ENCODE data around the gene DZIP1L. TPM values are rescaled to one million over a fixed set of nuclear protein-coding genes. Genes with fewer than 3 reads are reported as not detected.

Gene DZIP1L
- polyA plus RNA-seq, 2 of the 4 experiments (the other 2 are of a cell fraction) = 2.7 to 7.0 TPM

- TF ChIP-seq ZSCAN20 (CRISPR knock-in tag; IDR thresholded peaks at IDR 0.05) = no peak
- TF ChIP-seq PBX3 (IDR thresholded peaks at IDR 0.05) = no peak
- TF ChIP-seq MYC (IDR thresholded peaks at IDR 0.05; ENCODE audit: borderline replicate concordance, low read length) = no peak
- TF ChIP-seq JUNB (IDR thresholded peaks at IDR 0.05) = no peak
- no peak for TF ChIP-seq SMC3 (IDR thresholded peaks at IDR 0.05)
- no peak for TF ChIP-seq RARB (CRISPR knock-in tag; IDR thresholded peaks at IDR 0.05)
Measured at GRCh38 chr3:138016065-138016464, 99.3 kb downstream of the DZIP1L start (continued).

DNA sequence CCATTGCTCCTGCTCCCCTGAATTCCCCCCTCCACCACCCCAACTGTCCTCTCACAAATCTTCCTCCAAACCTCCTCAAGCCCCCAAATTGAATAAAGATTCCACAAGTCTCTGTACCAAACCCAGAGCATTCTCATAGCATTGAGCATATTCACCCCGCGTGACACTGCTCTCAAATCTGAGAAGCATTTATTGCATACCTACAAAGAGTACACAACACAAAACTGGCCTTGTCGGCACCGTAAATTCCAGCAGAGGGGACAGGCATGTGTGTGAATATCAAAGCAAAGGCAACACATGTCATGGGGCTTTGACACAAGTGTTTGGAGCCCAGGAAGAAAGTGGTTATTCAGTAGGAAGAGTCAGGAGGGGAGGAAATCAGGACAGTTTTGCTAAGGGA is 102.9 kb downstream of the DZIP1L start:
- no peak for TF ChIP-seq CBX8 (IDR thresholded peaks at IDR 0.05)
- no peak for TF ChIP-seq HDAC2 (IDR thresholded peaks at IDR 0.05)
- no peak for TF ChIP-seq POLR2A (IDR thresholded peaks at IDR 0.05; ENCODE audit: low read length)
- no peak for TF ChIP-seq MAX (IDR thresholded peaks at IDR 0.05)
- no peak for TF ChIP-seq FOSL2 (IDR thresholded peaks at IDR 0.05)
- no peak for TF ChIP-seq FOSL2 (CRISPR knock-in tag; IDR thresholded peaks at IDR 0.05)
- no peak for TF ChIP-seq RARB (CRISPR knock-in tag; IDR thresholded peaks at IDR 0.05)
- TF ChIP-seq TFCP2L1 (CRISPR knock-in tag; IDR thresholded peaks at IDR 0.05) = no peak
- TF ChIP-seq JUN (IDR thresholded peaks at IDR 0.05) = no peak
- no peak for TF ChIP-seq PBX3 (IDR thresholded peaks at IDR 0.05)
- no peak for TF ChIP-seq SREBF2 (IDR thresholded peaks at IDR 0.05)
- TF ChIP-seq BCL3 (IDR thresholded peaks at IDR 0.05) = no peak
- TF ChIP-seq MYC (IDR thresholded peaks at IDR 0.05; ENCODE audit: borderline replicate concordance, low read length) = no peak
- TF ChIP-seq NPAS2 (CRISPR knock-in tag; IDR thresholded peaks at IDR 0.05; ENCODE audit: borderline replicate concordance) = no peak
- no peak for TF ChIP-seq MAFK (IDR thresholded peaks at IDR 0.05; ENCODE audit: partially characterized antibody)
- TF ChIP-seq, protein P1, sequence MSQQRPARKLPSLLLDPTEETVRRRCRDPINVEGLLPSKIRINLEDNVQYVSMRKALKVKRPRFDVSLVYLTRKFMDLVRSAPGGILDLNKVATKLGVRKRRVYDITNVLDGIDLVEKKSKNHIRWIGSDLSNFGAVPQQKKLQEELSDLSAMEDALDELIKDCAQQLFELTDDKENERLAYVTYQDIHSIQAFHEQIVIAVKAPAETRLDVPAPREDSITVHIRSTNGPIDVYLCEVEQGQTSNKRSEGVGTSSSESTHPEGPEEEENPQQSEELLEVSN (IDR thresholded peaks at IDR 0.05; ENCODE audit: borderline replicate concordance, low read depth) = no peak
- no peak for TF ChIP-seq NFE2L2 (conservative IDR thresholded peaks at IDR 0.05; ENCODE audit: low read length)
- TF ChIP-seq RCOR1 (IDR thresholded peaks at IDR 0.05; ENCODE audit: low read depth, low read length) = no peak
- TF ChIP-seq HOXB5 (CRISPR knock-in tag; IDR thresholded peaks at IDR 0.05) = no peak
- TF ChIP-seq, protein P2, sequence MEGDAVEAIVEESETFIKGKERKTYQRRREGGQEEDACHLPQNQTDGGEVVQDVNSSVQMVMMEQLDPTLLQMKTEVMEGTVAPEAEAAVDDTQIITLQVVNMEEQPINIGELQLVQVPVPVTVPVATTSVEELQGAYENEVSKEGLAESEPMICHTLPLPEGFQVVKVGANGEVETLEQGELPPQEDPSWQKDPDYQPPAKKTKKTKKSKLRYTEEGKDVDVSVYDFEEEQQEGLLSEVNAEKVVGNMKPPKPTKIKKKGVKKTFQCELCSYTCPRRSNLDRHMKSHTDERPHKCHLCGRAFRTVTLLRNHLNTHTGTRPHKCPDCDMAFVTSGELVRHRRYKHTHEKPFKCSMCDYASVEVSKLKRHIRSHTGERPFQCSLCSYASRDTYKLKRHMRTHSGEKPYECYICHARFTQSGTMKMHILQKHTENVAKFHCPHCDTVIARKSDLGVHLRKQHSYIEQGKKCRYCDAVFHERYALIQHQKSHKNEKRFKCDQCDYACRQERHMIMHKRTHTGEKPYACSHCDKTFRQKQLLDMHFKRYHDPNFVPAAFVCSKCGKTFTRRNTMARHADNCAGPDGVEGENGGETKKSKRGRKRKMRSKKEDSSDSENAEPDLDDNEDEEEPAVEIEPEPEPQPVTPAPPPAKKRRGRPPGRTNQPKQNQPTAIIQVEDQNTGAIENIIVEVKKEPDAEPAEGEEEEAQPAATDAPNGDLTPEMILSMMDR (IDR thresholded peaks at IDR 0.05) = no peak
- Histone ChIP-seq H3K27ac (no peak overlapping the region), H3K4me2 (no peak overlapping the region), H3K4me1 (no peaks in the 10 kb centered on the region), H3K9me3 (no peaks in the 10 kb centered on the region), H3K4me3 (no peak overlapping the region)
- no peak for ATAC-seq
- CTCF ChIA-PET = no interaction called here
- POLR2A ChIA-PET = no interaction called here
- FAIRE-seq = no peak
- 90% methylated on average over 4 of the region's 4 CpGs for WGBS (ENCODE audit: missing lambda C conversion rate)
- no peak for DNase-seq (ENCODE audit: low read depth in 1 of 2, low spot score in 1 of 2)

Other genes with a start within 250 kb of the DZIP1L start
- not detected in 2 replicates for gene CLDN18, start 105.4 kb downstream of the DZIP1L start, polyA plus RNA-seq (2011; rRNA removed)
- gene CLDN18, start 105.4 kb downstream of the DZIP1L start, polyA plus RNA-seq (2017; fragmentation: RNase III; extraction: RNeasy Plus Mini Kit Qiagen cat#74134 plus additional on column Dnase treatment) = not detected in 3 replicates
- not detected in 2 replicates for gene A4GNT, start 16.8 kb upstream of the DZIP1L start, polyA plus RNA-seq (2011; rRNA removed)
- not detected in 3 replicates for gene A4GNT, start 16.8 kb upstream of the DZIP1L start, polyA plus RNA-seq (2017; fragmentation: RNase III; extraction: RNeasy Plus Mini Kit Qiagen cat#74134 plus additional on column Dnase treatment)
- 11.1 and 14.2 TPM in 2 replicates for gene DBR1, start 59.3 kb upstream of the DZIP1L start, polyA plus RNA-seq (2011; rRNA removed)
- gene DBR1, start 59.3 kb upstream of the DZIP1L start, polyA plus RNA-seq (2017; fragmentation: RNase III; extraction: RNeasy Plus Mini Kit Qiagen cat#74134 plus additional on column Dnase treatment) = 11.7 to 13.5 TPM (median 13.2 TPM) in 3 replicates
- 45.7 and 59.3 TPM in 2 replicates for gene ARMC8, start 71.7 kb upstream of the DZIP1L start, polyA plus RNA-seq (2011; rRNA removed)
- 20.2 to 25.6 TPM (median 23.1 TPM) in 3 replicates for gene ARMC8, start 71.7 kb upstream of the DZIP1L start, polyA plus RNA-seq (2017; fragmentation: RNase III; extraction: RNeasy Plus Mini Kit Qiagen cat#74134 plus additional on column Dnase treatment)
- gene NME9, start 214.2 kb upstream of the DZIP1L start, polyA plus RNA-seq (2011; rRNA removed) = 0.05 and 0.16 TPM in 2 replicates
- 0.20 TPM in 1 of 3 replicates, not detected in the others for gene NME9, start 214.2 kb upstream of the DZIP1L start, polyA plus RNA-seq (2017; fragmentation: RNase III; extraction: RNeasy Plus Mini Kit Qiagen cat#74134 plus additional on column Dnase treatment)
- gene MRAS, start 233.0 kb upstream of the DZIP1L start, polyA plus RNA-seq (2011; rRNA removed) = 11.2 and 12.4 TPM in 2 replicates
- 11.5 to 15.0 TPM (median 13.0 TPM) in 3 replicates for gene MRAS, start 233.0 kb upstream of the DZIP1L start, polyA plus RNA-seq (2017; fragmentation: RNase III; extraction: RNeasy Plus Mini Kit Qiagen cat#74134 plus additional on column Dnase treatment)